IMR-90 (cell line): Measurements from ENCODE around the gene TEX22. TPM values are rescaled to one million over a fixed set of nuclear protein-coding genes. Genes with fewer than 3 reads are reported as not detected.

Experiments used
- ATAC-seq: fragments of 200-7000 bp; cut with Tn5 transposase; 2 replicates; pipeline ENCODE4 v1.9.1; 2020; ENCODE audit warnings: low read depth, mild to moderate bottlenecking, moderate library complexity
- BruUV-seq: library from RNA; stranded (reverse); fragments of 400-500 nt; replicated peaks from 2 replicates; lab custom pipeline; 2021; lab: Mats Ljungman, UMichigan
- CTCF ChIA-PET: fragments of 300-600 bp; formaldehyde crosslinking; extraction: SDS; loops from one replicate; lab custom pipeline; 2021; ENCODE audit warnings: antibody characterized with exemption; lab: Yijun Ruan, JAX
- POLR2A ChIA-PET: fragments of 300-600 bp; sonication (Branson Sonifier 250); formaldehyde crosslinking; loops from one replicate; lab custom pipeline; 2022; ENCODE audit warnings: antibody characterized with exemption; ENCODE audit not compliant: unreplicated experiment; lab: Charles Lee
- DNase-seq: peaks from one replicate; pipeline ENCODE4 v3.0.0; 2013
- H2AFZ ChIP-seq: replicated peaks from 2 replicates; pipeline ENCODE3; 2013; ENCODE audit warnings: low read length, mild to moderate bottlenecking; ENCODE audit not compliant: poor library complexity
- H2AK5ac ChIP-seq: 2 replicates; pipeline ENCODE4 v1.6.1; 2013; ENCODE audit warnings: low read depth, low read length, inconsistent platforms
- H2AK9ac ChIP-seq: replicated peaks from 2 replicates; pipeline ENCODE3; 2013; ENCODE audit warnings: mild to moderate bottlenecking, low read depth, low read length, moderate library complexity; ENCODE audit not compliant: poor library complexity
- H2BK120ac ChIP-seq: 2 replicates; pipeline ENCODE4 v1.6.1; 2013; ENCODE audit warnings: low read depth, low read length, inconsistent platforms
- H2BK15ac ChIP-seq: 3 replicates; pipeline ENCODE4 v1.6.1; 2013; ENCODE audit warnings: low read depth, low read length, inconsistent platforms
- H2BK20ac ChIP-seq: 2 replicates; pipeline ENCODE4 v1.6.1; 2013; ENCODE audit warnings: low read depth, mild to moderate bottlenecking, inconsistent platforms, low read length, moderate library complexity
- H2BK5ac ChIP-seq: 2 replicates; pipeline ENCODE4 v1.6.1; 2013; ENCODE audit warnings: mild to moderate bottlenecking, low read depth, low read length, inconsistent platforms; ENCODE audit not compliant: poor library complexity, severe bottlenecking
- H3K14ac ChIP-seq: replicated peaks from 2 replicates; pipeline ENCODE4 v1.6.1; 2013; ENCODE audit warnings: low read depth, low read length, inconsistent platforms
- H3K18ac ChIP-seq: 2 replicates; pipeline ENCODE4 v1.6.1; 2013; ENCODE audit warnings: low read depth, low read length, control low read depth
- H3K23ac ChIP-seq: 2 replicates; pipeline ENCODE4 v1.6.1; 2013; ENCODE audit warnings: low read depth, low read length, inconsistent platforms
- H3K27ac ChIP-seq: 2 replicates; pipeline ENCODE4 v1.5.1; 2013; ENCODE audit warnings: mild to moderate bottlenecking, control low read depth, low read length; ENCODE audit not compliant: insufficient read depth
- H3K27me3 ChIP-seq: 2 replicates; pipeline ENCODE4 v1.6.1; 2013; ENCODE audit warnings: low read length; ENCODE audit not compliant: control insufficient read depth, insufficient read depth
- H3K36me3 ChIP-seq: 2 replicates; pipeline ENCODE4 v1.6.1; 2013; ENCODE audit warnings: low read length, mixed read lengths; ENCODE audit not compliant: control insufficient read depth, insufficient read depth
- H3K4ac ChIP-seq: 2 replicates; pipeline ENCODE4 v1.6.1; 2013; ENCODE audit warnings: low read depth, low read length, inconsistent platforms
- H3K4me1 ChIP-seq: 2 replicates; pipeline ENCODE4 v1.6.1; 2013; ENCODE audit warnings: low read length, mixed read lengths; ENCODE audit not compliant: control insufficient read depth, insufficient read depth
- H3K4me2 ChIP-seq: 2 replicates; pipeline ENCODE4 v1.6.1; 2013; ENCODE audit warnings: low read depth, mild to moderate bottlenecking, control low read depth, low read length, moderate library complexity
- H3K4me3 ChIP-seq: 2 replicates; pipeline ENCODE4 v1.5.1; 2013; ENCODE audit warnings: low read depth, mild to moderate bottlenecking, control low read depth, low read length, moderate library complexity; ENCODE audit not compliant: insufficient read depth
- H3K56ac ChIP-seq: 2 replicates; pipeline ENCODE4 v1.6.1; 2013; ENCODE audit warnings: low read length, inconsistent platforms; ENCODE audit not compliant: insufficient read depth; ENCODE audit errors: extremely low read depth
- H3K79me1 ChIP-seq, 2 experiments: 2 replicates each; pipeline ENCODE4 v1.6.1; 2013; ENCODE audit warnings: low read length in 2 of 2, inconsistent platforms in 1 of 2, low read depth in 1 of 2
- H3K9ac ChIP-seq: 2 replicates; pipeline ENCODE4 v1.6.1; 2013; ENCODE audit warnings: low read depth, low read length, control low read depth
- H3K9me1 ChIP-seq: 2 replicates; pipeline ENCODE4 v1.6.1; 2013; ENCODE audit warnings: low read length, inconsistent platforms; ENCODE audit not compliant: insufficient read depth
- H3K9me3 ChIP-seq: 2 replicates; pipeline ENCODE4 v1.6.1; 2013; ENCODE audit warnings: low read length; ENCODE audit not compliant: control insufficient read depth, insufficient read depth
- H4K20me1 ChIP-seq: 2 replicates; pipeline ENCODE4 v1.6.1; 2013; ENCODE audit warnings: low read length, inconsistent platforms; ENCODE audit not compliant: insufficient read depth
- H4K5ac ChIP-seq: 2 replicates; pipeline ENCODE4 v1.6.1; 2013; ENCODE audit warnings: mild to moderate bottlenecking, low read depth, low read length, control low read depth
- H4K8ac ChIP-seq, 2 experiments: 2 replicates each; pipeline ENCODE4 v1.6.1; 2013; ENCODE audit warnings: low read depth in 2 of 2, low read length in 2 of 2, control low read depth in 1 of 2, inconsistent platforms in 1 of 2
- H4K91ac ChIP-seq: 2 replicates; pipeline ENCODE4 v1.6.1; 2013; ENCODE audit warnings: low read depth, low read length, inconsistent platforms; ENCODE audit not compliant: insufficient read depth
- CEBPB ChIP-seq: IDR thresholded peaks from 2 replicates; pipeline ENCODE4 v1.6.1; 2012; ENCODE audit warnings: low read depth, low read length, improper control_type of control experiment
- WGBS, 2 experiments: methylation state at CpG; one replicate each; pipeline versions ENCODE4 v1.1.5 to v1.1.7; 2013; ENCODE audit warnings: missing lambda C conversion rate in 2 of 2; ENCODE audit not compliant: insufficient read length in 1 of 2; ENCODE audit errors: extremely low coverage in 2 of 2; 5-methylcytosine and 5-hydroxymethylcytosine counted together
- dilution Hi-C: fragments of 300-500 bp; cut with HindIII; formaldehyde crosslinking; loops from one replicate; pipeline ENCODE4 v1.14.3; 2018; ENCODE audit warnings: low sequenced_read_pairs; ENCODE audit not compliant: unreplicated experiment
- in situ Hi-C: fragments of 300-500 bp; cut with MboI; formaldehyde crosslinking; loops from 3 replicates; pipeline ENCODE4 v1.14.3; 2019; ENCODE audit warnings: low sequenced_read_pairs, inconsistent platforms, mixed read lengths
- intact Hi-C: fragments of 100-400 bp; cut with micrococcal nuclease; formaldehyde crosslinking; loops from 2 replicates; pipeline ENCODE4 v1.10.0; 2022
- polyA plus RNA-seq, 3 experiments: library from polyadenylated mRNA; depleted of rRNA; stranded (reverse); fragments of >200 nt; gene quantifications; 2 replicates each; pipeline ENCODE4 v1.2.3, GENCODE V29; 2012; ENCODE audit warnings: low replicate concordance in 1 of 3
- total RNA-seq: library from RNA; depleted of rRNA; stranded (reverse); fragments of >200 nt; gene quantifications from 2 replicates; pipeline ENCODE4 v1.2.3, GENCODE V29; 2012
- TF ChIP-seq, protein P1 (sequence below): conservative IDR thresholded peaks from 2 replicates; pipeline ENCODE4 v1.5.1; 2012; ENCODE audit warnings: mild to moderate bottlenecking, low read depth, low read length, improper control_type of control experiment

The TEX22 gene
- total and polyA plus RNA-seq, 2 of the 4 experiments (the other 2 are of a cell fraction): 0.10 to 0.18 TPM

DNA sequence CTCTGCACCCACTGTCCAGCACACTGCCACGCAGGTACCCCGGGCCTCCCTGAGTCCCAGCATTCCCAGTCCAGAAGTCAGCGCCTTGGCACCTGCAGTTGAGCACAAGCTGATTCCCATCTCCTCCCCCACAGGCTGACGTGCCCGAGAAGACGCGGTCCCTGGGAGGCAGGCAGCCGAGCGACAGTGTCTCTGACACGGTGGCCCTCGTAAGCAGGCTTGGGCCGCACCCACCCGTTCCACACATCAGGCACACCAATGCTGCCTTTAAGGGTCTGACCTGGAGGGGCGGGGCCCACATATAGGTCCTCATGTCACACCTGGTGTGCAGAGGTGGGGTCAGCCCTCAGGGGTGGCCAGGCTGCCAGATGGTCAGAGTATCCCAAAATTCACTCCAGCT, 18.4 kb upstream of the TEX22 start:
- intact Hi-C loops: no loop called here
- WGBS, 2 experiments: 92% methylated on average over 5 of the region's 14 CpGs; no CpG with 5 or more reads in 1 of the 2 experiments
- no peak for DNase-seq

More for the DNA sequence above, 18.4 kb upstream of the TEX22 start:
- H3K27me3 ChIP-seq: no peaks in the 10 kb centered on the region
- ChIA-PET POLR2A (no interaction called here), CTCF (no interaction called here)
- peaks cover 20% of the 10 kb centered on the region; the same call in 1 of the 2 replicates for H3K36me3 ChIP-seq
- TF ChIP-seq CEBPB: no peak
- TF ChIP-seq, protein P1, sequence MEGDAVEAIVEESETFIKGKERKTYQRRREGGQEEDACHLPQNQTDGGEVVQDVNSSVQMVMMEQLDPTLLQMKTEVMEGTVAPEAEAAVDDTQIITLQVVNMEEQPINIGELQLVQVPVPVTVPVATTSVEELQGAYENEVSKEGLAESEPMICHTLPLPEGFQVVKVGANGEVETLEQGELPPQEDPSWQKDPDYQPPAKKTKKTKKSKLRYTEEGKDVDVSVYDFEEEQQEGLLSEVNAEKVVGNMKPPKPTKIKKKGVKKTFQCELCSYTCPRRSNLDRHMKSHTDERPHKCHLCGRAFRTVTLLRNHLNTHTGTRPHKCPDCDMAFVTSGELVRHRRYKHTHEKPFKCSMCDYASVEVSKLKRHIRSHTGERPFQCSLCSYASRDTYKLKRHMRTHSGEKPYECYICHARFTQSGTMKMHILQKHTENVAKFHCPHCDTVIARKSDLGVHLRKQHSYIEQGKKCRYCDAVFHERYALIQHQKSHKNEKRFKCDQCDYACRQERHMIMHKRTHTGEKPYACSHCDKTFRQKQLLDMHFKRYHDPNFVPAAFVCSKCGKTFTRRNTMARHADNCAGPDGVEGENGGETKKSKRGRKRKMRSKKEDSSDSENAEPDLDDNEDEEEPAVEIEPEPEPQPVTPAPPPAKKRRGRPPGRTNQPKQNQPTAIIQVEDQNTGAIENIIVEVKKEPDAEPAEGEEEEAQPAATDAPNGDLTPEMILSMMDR: no peak
- H2AK9ac ChIP-seq: peak overlapping the region; percentile 55
- no peak overlapping the region for H4K91ac ChIP-seq
- no peak overlapping the region for H2BK20ac ChIP-seq
- no peak overlapping the region for H3K4me3 ChIP-seq
- no peak overlapping the region for H3K23ac ChIP-seq
- H3K14ac ChIP-seq: no peak overlapping the region
- no peak overlapping the region for H4K5ac ChIP-seq
- no peak overlapping the region for H2AK5ac ChIP-seq
- H3K9me1 ChIP-seq: peaks cover 4% of the 10 kb centered on the region; the same call in 1 of the 2 replicates
- no TSS peak for BruUV-seq
- H3K27ac ChIP-seq: no peak overlapping the region
- no peak overlapping the region for H3K18ac ChIP-seq
- no peaks in the 10 kb centered on the region for H3K79me1 ChIP-seq
- H4K8ac ChIP-seq: no peak overlapping the region
- no peak overlapping the region for H3K4me2 ChIP-seq
- no peak overlapping the region for H3K4ac ChIP-seq
- no peak overlapping the region for H2BK5ac ChIP-seq
- no peak for ATAC-seq
- no peak overlapping the region for H2BK120ac ChIP-seq
- H4K20me1 ChIP-seq: no peaks in the 10 kb centered on the region
- H2BK15ac ChIP-seq: no peak overlapping the region
- dilution Hi-C loops: no loop called here
- H3K4me1 ChIP-seq: no peaks in the 10 kb centered on the region
- in situ Hi-C loops: no loop called here
- H3K9ac ChIP-seq: no peak overlapping the region
- no peak overlapping the region for H3K56ac ChIP-seq
- H3K9me3 ChIP-seq: no peaks in the 10 kb centered on the region
- H2AFZ ChIP-seq: no peak overlapping the region
